Measurements from ENCODE around the gene GATAD2A.

GATAD2A gene

GRCh38 chr19:19410553-19411550, 5.4 kb downstream of the GATAD2A start:
- H3K23ac ChIP-seq (ENCODE audit: low read length), result no peak overlapping the region
- peak overlapping the region; percentile 7 for H2BK5ac ChIP-seq (ENCODE audit: low read depth, low read length, poor library complexity)
- H3K4me1 ChIP-seq (ENCODE audit: control insufficient read depth in 1 of 2, insufficient read depth in 2 of 2, low read length in 2 of 2), result peaks cover 24 to 38% of the 10 kb centered on the region in 2 experiments
- peak overlapping the region; percentile 78 for H3K4ac ChIP-seq (ENCODE audit: low read depth, low read length)
- H3K9ac ChIP-seq (ENCODE audit: low read length), result no peak overlapping the region
- no peaks in the 10 kb centered on the region for H3K27me3 ChIP-seq (ENCODE audit: insufficient read depth, low read length)
- no peak overlapping the region for H2AFZ ChIP-seq (ENCODE audit: insufficient read depth, low read length, poor library complexity)
- no peak overlapping the region for H4K12ac ChIP-seq (ENCODE audit: low read depth, low read length)
- no peak overlapping the region for H3K4me3 ChIP-seq (ENCODE audit: low read depth, low read length)
- H3K14ac ChIP-seq (ENCODE audit: low read length), result no peak overlapping the region
- no peak overlapping the region for H2AK5ac ChIP-seq (ENCODE audit: low read length)
- H2BK12ac ChIP-seq (ENCODE audit: low read length), result no peak overlapping the region
- DNase-seq, result no peak
- peak overlapping the region; percentile 12 for H3K27ac ChIP-seq (ENCODE audit: low read depth, low read length)
- H3K9me3 ChIP-seq (ENCODE audit: insufficient read depth, low read depth, low read length), result no peaks in the 10 kb centered on the region
- H3K79me1 ChIP-seq (ENCODE audit: low read length), result peaks cover 10% of the 10 kb centered on the region
- H3K79me2 ChIP-seq (ENCODE audit: control insufficient read depth, insufficient read depth, low read length, poor library complexity), result peaks cover 52% of the 10 kb centered on the region
- H4K91ac ChIP-seq (ENCODE audit: low read depth, low read length), result no peak overlapping the region
- no CpG with 5 or more reads among the region's 15 CpGs for WGBS (ENCODE audit: extremely low coverage, insufficient coverage, insufficient read length)
- no peak overlapping the region for H4K8ac ChIP-seq (ENCODE audit: low read depth, low read length)
- no peak overlapping the region for H2BK120ac ChIP-seq (ENCODE audit: insufficient read depth, low read length, poor library complexity)
- H3K4me2 ChIP-seq (ENCODE audit: low read length), result peak overlapping the region; percentile 0
- H3K36me3 ChIP-seq (ENCODE audit: control insufficient read depth in 1 of 2, insufficient read depth in 2 of 2, low read length in 2 of 2), result peaks cover 7% of the 10 kb centered on the region in 2 experiments
- H3K18ac ChIP-seq (ENCODE audit: low read length), result no peak overlapping the region

- Histone ChIP-seq H3K4me3 (ENCODE audit: low read depth, low read length) (no peak overlapping the region), H2AK5ac (ENCODE audit: low read length) (no peak overlapping the region), H2BK12ac (ENCODE audit: low read length) (no peak overlapping the region), H3K23ac (ENCODE audit: low read length) (no peak overlapping the region), H4K12ac (ENCODE audit: low read depth, low read length) (no peak overlapping the region), H3K14ac (ENCODE audit: low read length) (no peak overlapping the region), H3K27ac (ENCODE audit: low read depth, low read length) (no peak overlapping the region), H3K4ac (ENCODE audit: low read depth, low read length) (peak overlapping the region; percentile 97), H2AFZ (ENCODE audit: insufficient read depth, low read length, poor library complexity) (no peak overlapping the region), H3K18ac (ENCODE audit: low read length) (no peak overlapping the region), H3K79me2 (ENCODE audit: control insufficient read depth, insufficient read depth, low read length, poor library complexity) (peaks cover 53% of the 10 kb centered on the region), H3K27me3 (ENCODE audit: insufficient read depth, low read length) (no peaks in the 10 kb centered on the region), H4K91ac (ENCODE audit: low read depth, low read length) (no peak overlapping the region), H3K36me3 (ENCODE audit: control insufficient read depth in 1 of 2, insufficient read depth in 2 of 2, low read length in 2 of 2) (peaks cover 4 to 5% of the 10 kb centered on the region in 2 experiments), H2BK5ac (ENCODE audit: low read depth, low read length, poor library complexity) (no peak overlapping the region), H2BK120ac (ENCODE audit: insufficient read depth, low read length, poor library complexity) (no peak overlapping the region), H3K4me2 (ENCODE audit: low read length) (no peak overlapping the region), H3K9me3 (ENCODE audit: insufficient read depth, low read depth, low read length) (no peaks in the 10 kb centered on the region), H3K9ac (ENCODE audit: low read length) (no peak overlapping the region), H3K79me1 (ENCODE audit: low read length) (no peaks in the 10 kb centered on the region), H4K8ac (ENCODE audit: low read depth, low read length) (no peak overlapping the region), H3K4me1 (ENCODE audit: control insufficient read depth in 1 of 2, insufficient read depth in 2 of 2, low read length in 2 of 2) (peaks cover 6 to 9% of the 10 kb centered on the region in 2 experiments)
- WGBS (ENCODE audit: extremely low coverage, insufficient coverage, insufficient read length), result no CpG with 5 or more reads among the region's 1 CpG
- DNase-seq, result no peak
Measured at GRCh38 chr19:19416280-19416679, 10.8 kb downstream of the GATAD2A start.

- no peak for DNase-seq
- no peak overlapping the region for H3K23ac ChIP-seq (ENCODE audit: low read length)
- no peak overlapping the region for H3K4me3 ChIP-seq (ENCODE audit: low read depth, low read length)
- H3K27ac ChIP-seq (ENCODE audit: low read depth, low read length), result no peak overlapping the region
- no peaks in the 10 kb centered on the region for H3K27me3 ChIP-seq (ENCODE audit: insufficient read depth, low read length)
- no peak overlapping the region for H2BK120ac ChIP-seq (ENCODE audit: insufficient read depth, low read length, poor library complexity)
- no peak overlapping the region for H3K9ac ChIP-seq (ENCODE audit: low read length)
- no peak overlapping the region for H3K14ac ChIP-seq (ENCODE audit: low read length)
- no peak overlapping the region for H3K18ac ChIP-seq (ENCODE audit: low read length)
- H3K4me1 ChIP-seq (ENCODE audit: control insufficient read depth in 1 of 2, insufficient read depth in 2 of 2, low read length in 2 of 2), result peaks cover 3 to 6% of the 10 kb centered on the region in 2 experiments
- peaks cover 2 to 5% of the 10 kb centered on the region in 2 experiments for H3K36me3 ChIP-seq (ENCODE audit: control insufficient read depth in 1 of 2, insufficient read depth in 2 of 2, low read length in 2 of 2)
- H4K8ac ChIP-seq (ENCODE audit: low read depth, low read length), result no peak overlapping the region
- H2AFZ ChIP-seq (ENCODE audit: insufficient read depth, low read length, poor library complexity), result no peak overlapping the region
- no peaks in the 10 kb centered on the region for H3K9me3 ChIP-seq (ENCODE audit: insufficient read depth, low read depth, low read length)
- H4K91ac ChIP-seq (ENCODE audit: low read depth, low read length), result no peak overlapping the region
- no CpG with 5 or more reads among the region's 5 CpGs for WGBS (ENCODE audit: extremely low coverage, insufficient coverage, insufficient read length)
- H4K12ac ChIP-seq (ENCODE audit: low read depth, low read length), result no peak overlapping the region
- no peak overlapping the region for H2AK5ac ChIP-seq (ENCODE audit: low read length)
- no peak overlapping the region for H3K4me2 ChIP-seq (ENCODE audit: low read length)
- H3K79me2 ChIP-seq (ENCODE audit: control insufficient read depth, insufficient read depth, low read length, poor library complexity), result peaks cover 51% of the 10 kb centered on the region
- H2BK5ac ChIP-seq (ENCODE audit: low read depth, low read length, poor library complexity), result no peak overlapping the region
- H3K4ac ChIP-seq (ENCODE audit: low read depth, low read length), result peak overlapping the region; percentile 81
- no peaks in the 10 kb centered on the region for H3K79me1 ChIP-seq (ENCODE audit: low read length)
- H2BK12ac ChIP-seq (ENCODE audit: low read length), result no peak overlapping the region
Measured at GRCh38 chr19:19417046-19417445, 11.6 kb downstream of the GATAD2A start.

- Histone ChIP-seq H3K4me1 (ENCODE audit: control insufficient read depth in 1 of 2, insufficient read depth in 2 of 2, low read length in 2 of 2) (peaks cover 0 to 3% of the 10 kb centered on the region in 2 experiments), H4K8ac (ENCODE audit: low read depth, low read length) (no peak overlapping the region), H2AFZ (ENCODE audit: insufficient read depth, low read length, poor library complexity) (no peak overlapping the region), H2BK120ac (ENCODE audit: insufficient read depth, low read length, poor library complexity) (no peak overlapping the region), H2BK12ac (ENCODE audit: low read length) (no peak overlapping the region), H3K23ac (ENCODE audit: low read length) (no peak overlapping the region), H3K36me3 (ENCODE audit: control insufficient read depth in 1 of 2, insufficient read depth in 2 of 2, low read length in 2 of 2) (peaks cover 2 to 5% of the 10 kb centered on the region in 2 experiments), H4K91ac (ENCODE audit: low read depth, low read length) (no peak overlapping the region), H3K79me2 (ENCODE audit: control insufficient read depth, insufficient read depth, low read length, poor library complexity) (peaks cover 52% of the 10 kb centered on the region), H3K27ac (ENCODE audit: low read depth, low read length) (no peak overlapping the region), H3K79me1 (ENCODE audit: low read length) (no peaks in the 10 kb centered on the region), H2AK5ac (ENCODE audit: low read length) (no peak overlapping the region), H3K4me3 (ENCODE audit: low read depth, low read length) (no peak overlapping the region), H3K9me3 (ENCODE audit: insufficient read depth, low read depth, low read length) (no peaks in the 10 kb centered on the region), H3K14ac (ENCODE audit: low read length) (no peak overlapping the region), H3K4ac (ENCODE audit: low read depth, low read length) (peak overlapping the region; percentile 81), H3K18ac (ENCODE audit: low read length) (no peak overlapping the region), H2BK5ac (ENCODE audit: low read depth, low read length, poor library complexity) (no peak overlapping the region), H3K4me2 (ENCODE audit: low read length) (no peak overlapping the region), H3K9ac (ENCODE audit: low read length) (no peak overlapping the region), H4K12ac (ENCODE audit: low read depth, low read length) (no peak overlapping the region), H3K27me3 (ENCODE audit: insufficient read depth, low read length) (no peaks in the 10 kb centered on the region)
- no CpG with 5 or more reads among the region's 10 CpGs for WGBS (ENCODE audit: extremely low coverage, insufficient coverage, insufficient read length)
- DNase-seq, result no peak
Measured at GRCh38 chr19:19417628-19418245, 12.3 kb downstream of the GATAD2A start.

Measured in trophoblast cell (in vitro differentiated cells and primary cell).